ENCODE data around the gene LRCH1. TPM values are rescaled to one million over a fixed set of nuclear protein-coding genes. Genes with fewer than 3 reads are reported as not detected.

Gene LRCH1
- total and polyA plus RNA-seq, 2 donors from 2014 or later: 10.2 to 39.0 TPM

DNA sequence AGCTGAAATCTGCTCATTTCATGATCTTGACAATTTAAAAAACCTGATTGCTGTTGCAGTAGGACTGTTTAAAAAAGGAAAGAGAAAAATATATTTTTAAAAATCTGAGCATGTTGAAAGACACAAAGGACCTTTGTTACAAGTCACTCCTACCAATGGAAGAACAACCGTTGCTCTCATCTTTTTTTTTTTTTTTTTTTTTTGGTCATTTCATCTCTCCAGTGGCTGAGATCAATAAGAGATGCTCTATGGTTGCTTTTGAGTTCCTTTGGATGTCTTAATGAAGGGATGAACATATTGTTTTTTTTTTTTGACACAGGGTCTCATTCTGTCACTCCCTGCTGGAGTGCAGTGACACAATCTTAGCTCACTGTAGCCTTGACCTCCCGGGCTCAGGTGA is 29.2 kb downstream of the LRCH1 start:
- DNase-seq (no peak), FAIRE-seq (no peak)
- Histone ChIP-seq H3K9ac (ENCODE audit: low read length in 3 of 3) (no peak overlapping the region), H3K4me3 (ENCODE audit: low read length in 3 of 3) (no peak overlapping the region), H3K27me3 (ENCODE audit: control insufficient read depth, insufficient read depth, low read length) (no peaks in the 10 kb centered on the region), H3K27ac (ENCODE audit: low read depth in 2 of 2, low read length in 2 of 2) (no peak overlapping the region), H3K36me3 (ENCODE audit: control insufficient read depth in 2 of 3, insufficient read depth in 3 of 3, low read length in 3 of 3) (no peaks in the 10 kb centered on the region), H3K9me3 (ENCODE audit: control insufficient read depth in 2 of 3, insufficient read depth in 1 of 3, low read length in 3 of 3) (no peaks in the 10 kb centered on the region), H3K4me1 (ENCODE audit: control insufficient read depth in 2 of 3, insufficient read depth in 2 of 3, low read depth in 1 of 3, low read length in 3 of 3) (peaks cover 11 to 52% (median 22%) of the 10 kb centered on the region in 3 donors)
- TF ChIP-seq, protein P1, sequence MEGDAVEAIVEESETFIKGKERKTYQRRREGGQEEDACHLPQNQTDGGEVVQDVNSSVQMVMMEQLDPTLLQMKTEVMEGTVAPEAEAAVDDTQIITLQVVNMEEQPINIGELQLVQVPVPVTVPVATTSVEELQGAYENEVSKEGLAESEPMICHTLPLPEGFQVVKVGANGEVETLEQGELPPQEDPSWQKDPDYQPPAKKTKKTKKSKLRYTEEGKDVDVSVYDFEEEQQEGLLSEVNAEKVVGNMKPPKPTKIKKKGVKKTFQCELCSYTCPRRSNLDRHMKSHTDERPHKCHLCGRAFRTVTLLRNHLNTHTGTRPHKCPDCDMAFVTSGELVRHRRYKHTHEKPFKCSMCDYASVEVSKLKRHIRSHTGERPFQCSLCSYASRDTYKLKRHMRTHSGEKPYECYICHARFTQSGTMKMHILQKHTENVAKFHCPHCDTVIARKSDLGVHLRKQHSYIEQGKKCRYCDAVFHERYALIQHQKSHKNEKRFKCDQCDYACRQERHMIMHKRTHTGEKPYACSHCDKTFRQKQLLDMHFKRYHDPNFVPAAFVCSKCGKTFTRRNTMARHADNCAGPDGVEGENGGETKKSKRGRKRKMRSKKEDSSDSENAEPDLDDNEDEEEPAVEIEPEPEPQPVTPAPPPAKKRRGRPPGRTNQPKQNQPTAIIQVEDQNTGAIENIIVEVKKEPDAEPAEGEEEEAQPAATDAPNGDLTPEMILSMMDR (IDR thresholded peaks at IDR 0.05; ENCODE audit: borderline replicate concordance, extremely low read depth, insufficient read depth): no peak
- intact Hi-C loops (cut with DNase I): no loop called here

DNA sequence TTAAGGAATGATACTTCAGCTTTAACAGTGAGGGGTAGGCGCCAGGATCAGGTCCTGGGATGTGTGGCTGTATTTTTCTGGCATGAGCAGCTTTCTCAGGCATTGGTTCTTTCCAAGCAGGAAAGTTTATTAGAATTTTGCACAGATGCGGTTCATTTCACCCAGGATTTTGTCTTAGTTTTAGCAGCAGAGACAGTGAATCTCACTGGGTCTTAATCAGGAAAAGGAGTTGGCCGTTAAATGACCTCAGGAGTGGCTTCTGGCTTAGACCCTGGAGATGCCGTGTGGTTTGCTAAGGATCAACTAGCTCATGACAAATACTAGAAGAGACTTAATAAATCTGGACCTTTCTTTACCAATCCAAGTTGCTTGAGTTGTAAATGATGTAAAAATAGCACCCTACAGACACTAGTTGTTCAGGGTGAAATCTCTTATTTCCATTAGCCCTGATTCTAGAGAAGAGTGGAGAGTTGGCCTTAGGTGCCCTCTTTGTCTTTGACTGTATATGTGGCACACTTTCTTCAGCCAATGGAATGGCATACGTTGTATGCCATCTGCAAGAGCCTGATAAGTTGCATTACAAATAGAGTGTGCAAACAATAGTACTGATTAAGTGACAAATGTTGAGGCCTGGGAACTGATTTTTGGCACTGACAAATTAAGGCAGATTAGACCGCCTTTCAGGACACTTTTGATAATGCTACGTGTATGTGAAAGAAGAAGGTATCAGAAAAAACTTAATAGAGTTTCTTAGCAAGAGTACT is 34.0 kb downstream of the LRCH1 start:
- Histone ChIP-seq H3K27ac (ENCODE audit: low read depth in 2 of 2, low read length in 2 of 2) (no peak overlapping the region), H3K27me3 (ENCODE audit: control insufficient read depth, insufficient read depth, low read length) (no peaks in the 10 kb centered on the region), H3K9me3 (ENCODE audit: control insufficient read depth in 2 of 3, insufficient read depth in 1 of 3, low read length in 3 of 3) (no peaks in the 10 kb centered on the region), H3K36me3 (ENCODE audit: control insufficient read depth in 2 of 3, insufficient read depth in 3 of 3, low read length in 3 of 3) (no peaks in the 10 kb centered on the region), H3K9ac (ENCODE audit: low read length in 3 of 3) (no peak overlapping the region), H3K4me1 (ENCODE audit: control insufficient read depth in 2 of 3, insufficient read depth in 2 of 3, low read depth in 1 of 3, low read length in 3 of 3) (peaks cover 12 to 32% (median 12%) of the 10 kb centered on the region in 3 donors), H3K4me3 (ENCODE audit: low read length in 3 of 3) (no peak overlapping the region)
- TF ChIP-seq, protein P1 (IDR thresholded peaks at IDR 0.05; ENCODE audit: borderline replicate concordance, extremely low read depth, insufficient read depth): no peak
- intact Hi-C loops (cut with DNase I): no loop called here
- FAIRE-seq (no peak), DNase-seq (no peak)

DNA sequence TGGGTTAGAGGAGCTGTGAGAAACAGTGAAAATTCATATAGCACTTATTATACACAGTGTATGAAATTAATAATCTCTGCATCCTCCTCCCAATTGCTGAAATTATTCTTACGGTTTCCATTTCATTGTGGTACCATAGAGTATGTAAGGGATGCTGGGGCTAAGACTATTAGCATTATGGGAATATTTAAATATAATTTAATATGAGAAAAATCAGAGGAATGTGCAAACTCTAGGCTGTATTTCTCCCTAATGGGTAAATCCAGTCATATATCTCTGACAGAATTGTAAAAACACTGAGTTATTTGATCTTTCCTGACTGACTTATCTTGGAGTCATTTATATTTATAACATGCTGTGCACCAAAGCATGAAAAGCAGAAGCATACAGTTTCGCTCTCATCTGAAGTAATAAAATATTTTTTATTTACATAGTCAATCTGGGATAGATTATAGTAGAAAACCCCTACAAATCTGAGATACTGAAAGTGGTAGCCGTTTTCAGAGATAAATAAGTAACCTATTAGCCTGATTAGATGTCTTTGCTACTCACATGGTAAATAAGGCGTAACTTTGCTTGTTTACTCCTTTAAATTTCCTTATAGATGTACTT is 34.9 kb downstream of the LRCH1 start:
- no peaks in the 10 kb centered on the region for H3K27me3 ChIP-seq (ENCODE audit: control insufficient read depth, insufficient read depth, low read length)
- FAIRE-seq: no peak
- H3K27ac ChIP-seq (ENCODE audit: low read depth in 2 of 2, low read length in 2 of 2): no peak overlapping the region
- peak in 1 of 5 donors; percentile 54 for DNase-seq
- H3K4me3 ChIP-seq (ENCODE audit: low read length in 3 of 3): no peak overlapping the region
- no peak overlapping the region for H3K9ac ChIP-seq (ENCODE audit: low read length in 3 of 3)
- H3K36me3 ChIP-seq (ENCODE audit: control insufficient read depth in 2 of 3, insufficient read depth in 3 of 3, low read length in 3 of 3): no peaks in the 10 kb centered on the region
- H3K4me1 ChIP-seq (ENCODE audit: control insufficient read depth in 2 of 3, insufficient read depth in 2 of 3, low read depth in 1 of 3, low read length in 3 of 3): peaks cover 12 to 38% (median 16%) of the 10 kb centered on the region in 3 donors
- intact Hi-C loops (cut with DNase I): no loop called here
- TF ChIP-seq, protein P1 (IDR thresholded peaks at IDR 0.05; ENCODE audit: borderline replicate concordance, extremely low read depth, insufficient read depth): no peak
- H3K9me3 ChIP-seq (ENCODE audit: control insufficient read depth in 2 of 3, insufficient read depth in 1 of 3, low read length in 3 of 3): no peaks in the 10 kb centered on the region

Measured in kidney (tissue), 14 donors.